GM18499 (cell line): ENCODE measurements around the gene KANSL1.
"Not testable (repeated sequence)": the region's sequence is repeated elsewhere in the genome, so short reads cannot be mapped to it uniquely, and the experiment has no call there.

Experiments
- ATAC-seq: cut with Tn5 transposase; IDR thresholded peaks from one replicate; pipeline ENCODE4 v1.9.1; 2021; ENCODE audit warnings: moderate number of reproducible peaks; ENCODE audit not compliant: insufficient read depth, unreplicated experiment

KANSL1 gene

GRCh38 chr17:46120078-46120477, 73.2 kb downstream of the KANSL1 start:
- no peak for ATAC-seq

DNA sequence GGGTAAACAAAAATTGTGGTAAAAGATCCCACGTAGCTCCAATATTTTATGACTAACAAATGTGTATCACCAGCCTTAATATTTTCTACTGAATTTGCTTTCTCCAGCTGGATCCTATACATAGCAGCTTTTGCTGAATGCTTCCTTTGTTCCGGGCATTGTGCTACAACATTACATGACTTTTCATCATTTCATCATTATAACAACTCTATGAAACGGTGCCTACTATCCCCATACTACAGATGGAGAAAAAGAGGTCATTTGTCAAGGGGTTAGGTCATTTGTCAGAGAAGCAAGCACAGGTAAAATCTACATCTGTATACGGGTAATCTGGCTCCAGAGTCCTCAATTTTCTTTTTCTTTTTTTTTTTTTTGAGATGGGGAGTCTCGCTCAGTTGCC, 74.3 kb downstream of the KANSL1 start:
- no peak for ATAC-seq

- no peak for ATAC-seq
These were observed 75.2 kb downstream of the KANSL1 start for GRCh38 chr17:46117850-46118696.

DNA sequence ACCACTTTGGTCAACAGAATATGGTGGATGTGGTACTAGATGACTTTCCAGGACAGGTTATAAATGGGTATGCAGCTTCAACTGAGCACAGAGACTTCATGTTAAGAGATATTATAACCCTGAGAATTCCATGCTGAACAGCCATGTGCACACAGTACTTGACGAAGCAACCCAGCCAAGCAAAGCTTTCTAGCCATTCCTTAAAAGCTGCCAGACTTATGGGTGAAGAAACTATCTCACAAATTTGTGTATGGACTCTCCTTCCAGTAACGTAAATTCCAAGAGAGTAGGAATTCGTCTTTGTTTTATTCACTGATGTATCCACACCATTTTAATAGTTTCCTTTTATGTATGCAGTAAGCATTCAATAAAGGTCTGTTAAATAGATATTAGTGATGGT, 76.1 kb downstream of the KANSL1 start:
- no peak for ATAC-seq

DNA sequence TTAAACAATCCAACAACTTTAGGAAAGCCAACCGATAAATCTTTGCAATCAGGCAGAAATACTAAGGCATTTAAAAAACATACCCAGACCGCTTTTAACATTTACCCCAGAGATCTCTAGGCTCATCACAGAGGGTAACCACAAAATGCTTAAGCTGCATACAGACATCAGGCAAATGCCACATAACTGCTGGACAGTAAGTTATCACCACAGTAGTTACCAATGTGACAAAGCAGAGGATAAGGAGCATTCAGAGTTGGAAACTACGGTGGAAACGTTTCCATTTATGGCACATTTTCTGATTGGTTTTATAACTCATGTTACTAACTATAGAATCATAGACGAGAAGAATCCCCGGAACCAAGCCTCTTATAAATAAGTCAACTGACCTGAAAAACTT, 77.5 kb downstream of the KANSL1 start:
- ATAC-seq: no peak

DNA sequence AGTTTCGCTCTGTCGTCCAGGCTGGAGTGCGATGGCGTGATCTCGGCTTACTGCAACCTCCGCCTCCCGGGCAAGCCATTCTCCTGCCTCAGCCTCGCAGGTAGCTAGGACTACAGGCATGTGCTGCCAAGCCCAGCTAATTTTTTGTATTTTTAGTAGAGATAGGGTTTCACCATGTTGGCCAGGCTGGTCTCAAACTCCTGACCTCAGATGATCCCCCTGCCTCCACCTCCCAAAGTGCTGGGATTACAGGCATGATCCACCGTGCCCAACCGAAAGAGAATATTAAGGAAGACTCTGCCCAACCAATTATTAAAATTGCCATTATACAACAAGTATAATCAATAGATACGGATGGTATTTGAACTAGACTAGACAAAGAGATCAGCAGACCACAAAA, 82.0 kb downstream of the KANSL1 start:
- not testable (repeated sequence) for ATAC-seq

GRCh38 chr17:46110219-46110618, 83.0 kb downstream of the KANSL1 start:
- ATAC-seq: no peak

DNA sequence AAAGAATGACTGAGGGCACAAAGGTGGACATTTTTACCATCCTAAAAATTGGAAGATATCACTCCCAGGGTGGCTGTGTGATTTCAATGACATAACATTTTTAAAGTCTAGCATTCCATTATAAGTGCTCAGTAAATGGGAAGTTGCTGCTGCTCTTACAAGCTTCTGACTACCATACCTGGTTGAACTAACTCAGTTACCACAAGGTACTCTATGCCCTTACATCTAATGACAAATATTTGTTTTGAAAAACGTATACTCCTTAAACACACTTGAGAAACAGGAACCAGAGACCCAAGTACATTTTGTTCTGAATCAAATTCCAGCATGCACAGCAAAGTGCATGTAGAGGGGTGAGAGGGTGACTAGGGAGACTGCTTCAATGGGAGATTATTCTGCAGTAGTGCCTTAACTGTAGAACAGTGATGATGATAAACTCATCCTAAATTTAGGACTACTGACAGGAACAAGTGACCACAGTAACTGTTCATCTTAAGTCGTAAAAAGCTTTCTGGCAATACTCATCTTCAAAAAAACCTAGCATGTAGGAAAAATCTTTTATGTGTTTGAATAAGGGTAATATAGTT, 83.5 kb downstream of the KANSL1 start:
- no peak for ATAC-seq

DNA sequence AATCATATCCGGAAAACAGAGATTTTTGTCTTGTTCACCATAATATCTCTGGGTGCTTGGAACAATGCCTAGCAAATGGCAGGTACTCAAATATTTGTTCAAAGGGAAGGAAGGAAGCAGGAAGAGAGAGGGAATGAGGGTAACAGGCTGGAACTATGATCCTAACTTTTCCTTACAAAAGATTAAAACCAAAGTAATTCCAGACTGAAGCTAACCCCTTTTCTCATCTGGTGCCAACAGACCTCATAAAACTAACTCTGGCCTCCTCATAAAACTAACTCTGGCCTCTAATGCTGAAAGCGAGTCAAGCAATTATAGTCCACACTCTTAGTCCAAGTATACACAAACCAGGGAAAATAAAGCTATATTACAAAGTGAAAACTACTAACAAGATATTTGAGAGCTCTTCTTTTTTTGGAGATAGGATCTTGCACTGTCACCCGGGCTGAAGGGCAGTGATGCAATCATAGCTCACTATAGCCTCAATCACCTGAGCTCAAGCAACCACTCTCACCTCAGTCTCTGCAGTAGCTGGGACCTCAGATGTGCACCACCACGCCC, 84.6 kb downstream of the KANSL1 start:
- ATAC-seq: no peak

DNA sequence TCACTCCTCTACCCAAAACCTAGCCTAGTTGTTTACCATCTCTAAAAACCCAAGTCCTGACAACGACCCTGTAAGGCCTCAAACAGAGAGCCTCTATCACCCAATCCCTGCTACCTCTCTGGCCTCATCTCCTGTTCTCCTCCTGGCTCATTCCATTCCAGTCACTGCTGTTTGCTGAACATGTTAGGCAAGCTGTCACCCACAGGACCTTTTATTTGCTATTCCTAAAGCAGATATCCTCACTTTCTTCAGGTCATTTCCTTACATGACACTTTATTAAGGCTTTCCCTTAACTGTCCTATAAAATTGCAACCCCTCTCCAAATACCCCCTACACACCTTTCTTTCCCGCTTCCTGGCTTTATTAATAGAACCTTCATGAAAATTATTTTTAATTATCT, 85.1 kb downstream of the KANSL1 start:
- no peak for ATAC-seq

- no peak for ATAC-seq
These were observed 86.1 kb downstream of the KANSL1 start for GRCh38 chr17:46106966-46107644.

DNA sequence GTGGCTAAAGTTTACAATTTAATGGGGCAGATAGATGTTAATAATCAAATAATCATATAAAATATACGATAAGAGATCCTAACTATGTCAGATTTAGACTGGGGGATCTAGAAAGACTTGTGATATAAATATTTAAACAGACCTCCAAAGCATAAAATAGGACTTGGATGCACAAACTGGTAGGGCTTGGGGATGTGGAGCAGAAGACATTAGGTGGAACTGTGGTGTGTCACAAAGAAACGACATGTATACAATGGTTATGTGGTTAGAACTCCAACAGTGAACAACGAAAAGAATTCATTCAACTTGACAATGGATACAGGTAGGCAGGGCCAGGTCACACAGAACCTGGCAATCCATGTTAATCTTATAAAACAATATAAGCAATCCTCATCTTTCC, 90.4 kb downstream of the KANSL1 start:
- ATAC-seq: not testable (repeated sequence)

DNA sequence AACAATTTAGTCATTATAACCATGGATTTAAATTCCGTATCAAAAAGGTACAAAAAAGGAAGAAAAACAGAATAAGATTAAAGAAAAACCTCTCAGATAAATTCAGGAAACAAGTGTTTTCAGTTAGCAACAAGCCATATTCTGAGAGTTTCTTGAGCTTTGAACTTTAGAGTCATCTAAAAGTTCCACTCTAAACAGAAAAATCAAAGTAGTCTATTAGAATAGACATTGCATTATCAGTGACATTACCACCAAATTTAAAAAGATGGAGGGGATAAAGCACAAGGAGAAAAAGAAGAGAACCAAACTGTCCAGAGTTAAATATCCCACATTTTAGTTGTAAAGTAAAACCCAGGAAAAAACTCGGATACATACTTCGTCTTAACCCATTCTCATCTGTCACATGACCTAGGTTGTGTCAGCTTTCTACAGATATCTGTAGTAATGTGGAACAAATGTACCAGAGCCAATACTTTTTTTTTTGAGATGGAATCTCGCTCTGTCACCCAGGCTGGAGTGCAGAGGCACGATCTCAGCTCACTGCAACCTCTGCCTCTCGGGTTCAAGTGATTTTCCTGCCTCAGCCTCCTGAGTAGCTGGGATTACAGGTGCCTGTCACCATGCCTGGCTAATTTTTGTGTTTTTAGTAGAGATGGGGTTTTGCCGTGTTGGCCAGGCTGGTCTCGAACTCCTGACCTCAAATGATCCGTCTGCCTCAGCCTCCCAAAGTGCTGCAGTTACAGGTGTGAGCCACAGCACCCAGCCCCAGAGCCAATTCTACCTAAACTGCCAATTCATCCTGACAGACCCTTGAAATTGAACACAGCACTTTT, 91.2 kb downstream of the KANSL1 start:
- ATAC-seq: not testable (repeated sequence)

- ATAC-seq: no peak
These were observed 92.6 kb downstream of the KANSL1 start for GRCh38 chr17:46100590-46100989.

GRCh38 chr17:46099865-46100264, 93.4 kb downstream of the KANSL1 start:
- no peak for ATAC-seq

DNA sequence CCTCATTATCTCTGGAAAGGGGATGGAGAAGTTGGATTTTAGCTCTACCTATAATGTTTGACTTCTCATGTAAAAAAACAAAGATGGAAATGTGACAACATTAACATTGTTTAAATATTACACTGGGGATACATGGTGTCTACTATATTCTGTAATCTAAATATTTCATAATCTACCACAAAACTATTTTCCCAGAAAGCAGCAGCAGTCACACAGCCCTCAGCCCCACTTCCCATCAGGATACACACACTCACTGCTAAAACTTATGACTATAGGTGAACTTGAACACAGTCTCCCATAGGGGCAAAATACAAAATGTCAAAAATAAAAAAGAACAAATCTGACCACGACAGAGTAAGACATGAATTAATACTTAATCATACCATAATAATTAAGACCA, 95.7 kb downstream of the KANSL1 start:
- ATAC-seq: no peak

GRCh38 chr17:46092991-46093390, 100.2 kb downstream of the KANSL1 start:
- ATAC-seq: no peak

DNA sequence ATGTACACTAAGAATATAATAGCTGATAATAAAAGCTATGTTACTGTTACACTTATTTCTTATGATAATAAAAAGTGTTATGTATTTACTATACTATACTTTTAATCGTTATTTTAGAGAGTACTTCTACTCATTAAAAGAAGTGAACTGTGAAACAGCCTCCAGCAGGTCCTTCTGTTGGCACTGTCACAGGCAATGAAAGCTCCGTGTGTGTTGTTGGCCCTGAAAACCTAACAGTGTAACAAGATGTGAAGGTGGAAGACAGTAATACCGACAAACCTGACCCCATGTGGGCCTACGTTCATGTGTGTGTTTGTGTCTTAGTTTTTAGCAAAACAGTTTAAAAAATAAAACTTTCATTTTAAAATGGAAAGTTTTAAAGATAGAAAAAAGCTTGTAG, 102.4 kb downstream of the KANSL1 start:
- no peak for ATAC-seq

DNA sequence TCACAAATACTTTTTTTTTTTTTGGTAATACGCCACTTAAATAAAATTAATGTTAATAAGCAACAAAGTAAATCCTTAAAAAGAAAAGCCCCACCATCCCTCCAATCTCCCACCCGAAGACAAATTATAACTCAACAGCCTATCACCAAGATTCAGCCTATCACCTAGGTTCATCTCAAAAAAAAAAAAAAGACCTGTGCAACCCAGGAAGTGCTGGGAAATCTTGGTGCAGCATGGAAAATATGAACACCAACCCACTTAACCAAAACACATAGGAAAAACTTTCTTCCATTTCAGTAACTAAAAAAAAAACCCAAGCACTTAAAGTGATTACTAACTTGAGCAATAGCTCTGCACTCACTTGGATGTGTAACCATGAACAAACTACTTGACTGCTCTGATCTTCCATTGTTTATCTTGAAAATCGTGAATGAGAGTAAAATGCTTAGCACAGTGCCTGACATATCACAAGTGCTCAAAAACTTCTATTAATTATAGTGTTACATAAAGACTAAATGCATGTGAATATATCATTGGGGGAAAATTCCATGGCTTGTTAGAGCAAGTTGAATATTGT, 103.8 kb downstream of the KANSL1 start:
- no peak for ATAC-seq

DNA sequence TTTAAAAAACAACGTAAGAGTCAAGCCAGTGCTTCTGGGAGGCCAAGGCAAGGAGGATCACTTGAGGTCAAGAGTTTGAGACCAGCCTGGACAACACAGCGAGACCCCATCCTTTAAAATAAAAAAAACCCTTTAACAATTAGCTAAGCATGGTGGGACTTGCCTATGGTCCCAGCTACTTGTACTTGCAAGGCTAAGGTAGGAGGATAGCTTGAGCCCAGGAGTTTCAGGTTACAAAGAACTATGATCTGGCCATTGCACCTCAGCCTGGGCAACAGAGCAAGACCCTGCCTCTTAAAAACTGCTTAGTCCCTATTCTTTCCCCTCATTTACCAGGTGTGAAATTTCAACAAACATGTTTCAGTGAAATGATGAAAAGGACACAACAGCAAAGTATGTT, 104.6 kb downstream of the KANSL1 start:
- ATAC-seq: no peak
